Measurements from ENCODE around the gene PAPSS2.
"Not testable (repeated sequence)": the region's sequence is repeated elsewhere in the genome, so short reads cannot be mapped to it uniquely, and the experiment has no call there.

Gene PAPSS2

DNA sequence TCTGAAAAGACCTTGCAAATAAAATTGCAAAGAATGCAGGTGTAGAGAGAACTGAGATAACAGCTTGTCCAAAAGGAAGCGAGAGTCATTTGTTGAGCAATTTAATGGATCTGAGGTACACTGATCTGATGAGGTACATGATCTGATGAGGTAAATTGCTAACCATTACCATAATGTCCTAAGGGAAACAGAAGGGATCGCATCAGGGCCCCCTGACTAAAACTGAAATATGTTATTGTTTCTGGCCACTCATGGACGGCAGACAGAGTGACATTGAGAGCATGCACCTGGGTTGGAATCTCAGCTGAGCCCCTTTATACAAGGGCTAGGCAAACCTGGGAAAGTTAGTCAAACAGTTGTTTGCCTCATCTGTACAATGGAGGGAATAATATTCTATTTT, 15.8 kb upstream of the PAPSS2 start:
- no peak for DNase-seq

GRCh38 chr10:87644500-87644899, 15.2 kb upstream of the PAPSS2 start:
- DNase-seq, result not testable (repeated sequence)

DNA sequence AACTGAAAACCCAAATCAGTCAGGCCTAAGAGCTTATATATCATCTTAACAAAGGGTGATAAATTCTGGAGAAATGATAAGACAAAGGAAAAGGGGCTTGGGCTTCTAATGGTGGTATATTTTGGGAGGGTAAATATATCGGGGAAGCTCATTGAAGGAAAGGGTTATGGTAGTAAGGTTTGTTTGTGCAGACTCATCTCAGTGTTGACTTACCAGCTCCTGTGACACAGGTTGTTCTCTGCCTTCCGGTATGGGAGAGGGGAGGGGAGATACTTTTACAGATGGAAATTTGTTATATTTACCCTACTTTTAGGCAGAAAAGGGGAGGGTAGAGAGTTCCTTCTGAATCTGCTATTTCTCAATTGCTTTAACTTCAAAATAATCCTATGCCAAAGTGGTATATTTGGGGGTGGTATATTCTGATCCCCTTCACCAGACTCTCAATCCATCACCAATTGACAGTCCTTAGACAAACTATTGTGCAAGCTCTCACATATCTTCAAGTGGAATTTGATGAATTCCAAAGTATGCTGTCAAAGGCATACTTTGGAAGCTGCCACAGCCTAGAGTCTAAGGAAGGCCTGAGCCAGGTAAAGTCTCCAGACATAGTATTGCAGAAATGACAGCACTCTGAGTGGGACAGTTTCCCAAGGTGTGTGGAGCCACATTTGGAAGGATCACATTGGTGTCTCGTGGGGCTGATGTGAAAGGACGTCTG, 13.3 kb upstream of the PAPSS2 start:
- no peak for DNase-seq

DNA sequence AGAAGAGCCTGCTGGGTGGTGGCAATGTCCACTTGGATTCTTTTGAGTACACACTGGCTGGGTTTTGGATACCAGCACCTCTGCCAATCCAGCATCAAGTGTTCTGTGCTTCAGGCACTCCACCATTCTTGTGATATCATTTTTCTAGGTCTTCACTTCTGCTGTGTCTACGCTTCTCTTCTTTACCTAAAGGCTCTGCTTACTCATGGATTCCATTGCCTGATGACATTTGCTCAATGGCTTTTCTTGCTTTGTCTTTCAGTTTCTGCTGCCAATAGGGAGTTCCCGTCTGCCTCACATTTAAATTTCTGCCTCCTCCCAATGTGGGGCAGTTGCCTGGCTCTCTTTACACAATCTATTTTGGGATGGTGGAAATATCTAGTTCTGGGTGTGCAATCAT, 12.7 kb upstream of the PAPSS2 start:
- no peak for DNase-seq

DNA sequence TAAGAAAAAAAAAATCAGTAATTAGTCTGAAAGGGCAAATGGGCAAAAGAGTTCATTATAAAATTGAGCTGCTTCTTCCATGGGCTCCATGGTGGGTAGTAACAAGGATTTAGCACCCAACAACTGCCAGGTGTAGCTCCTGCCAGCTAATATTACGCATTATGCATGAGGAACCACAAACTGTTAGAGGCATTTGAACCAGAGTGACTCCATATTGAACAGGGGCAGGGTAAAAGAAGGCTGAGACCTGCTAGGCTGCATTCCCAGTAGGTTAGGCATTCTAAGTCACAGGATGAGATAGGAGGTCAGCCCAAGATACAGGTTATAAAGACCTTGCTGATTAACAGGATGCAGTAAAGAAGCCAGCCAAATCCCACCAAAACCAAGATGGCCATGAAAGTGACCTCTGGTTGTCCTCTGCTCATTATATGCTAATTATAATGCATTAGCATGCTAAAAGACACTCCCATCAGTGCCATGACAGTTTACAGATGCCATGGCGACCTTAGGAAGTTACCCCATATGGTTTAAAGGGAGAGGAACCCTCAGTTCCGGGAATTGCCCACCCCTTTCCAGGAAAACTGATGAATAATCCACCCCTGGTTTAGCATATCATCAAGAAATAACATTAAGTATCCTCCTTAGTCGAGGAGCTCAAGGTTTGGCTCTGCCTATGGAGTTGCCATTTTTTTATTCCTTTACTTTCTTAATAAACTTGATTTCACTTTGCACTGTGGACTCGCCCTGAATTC, 8.7 kb upstream of the PAPSS2 start:
- DNase-seq, result no peak

DNA sequence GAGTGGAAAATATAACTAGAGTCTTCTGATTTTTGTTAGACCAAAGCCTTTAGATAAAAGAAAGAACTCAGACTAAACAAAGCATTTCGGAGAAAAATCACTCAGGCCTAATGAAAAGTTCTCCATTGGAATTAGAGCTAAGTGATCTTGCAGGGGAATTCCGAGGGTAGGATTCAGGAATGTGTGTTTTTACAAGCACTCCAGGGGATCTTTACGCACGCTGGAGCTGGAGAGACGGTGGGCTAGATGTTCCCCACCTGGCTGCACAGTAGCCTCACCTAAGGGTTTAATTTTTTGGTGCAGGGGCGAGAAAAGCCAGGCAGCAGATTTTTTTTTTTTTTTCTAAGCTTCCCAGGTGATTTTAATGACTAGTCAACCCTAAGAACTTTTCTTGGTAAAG, 7.9 kb upstream of the PAPSS2 start:
- no peak for DNase-seq

GRCh38 chr10:87652261-87652660, 7.4 kb upstream of the PAPSS2 start:
- DNase-seq, result no peak

DNA sequence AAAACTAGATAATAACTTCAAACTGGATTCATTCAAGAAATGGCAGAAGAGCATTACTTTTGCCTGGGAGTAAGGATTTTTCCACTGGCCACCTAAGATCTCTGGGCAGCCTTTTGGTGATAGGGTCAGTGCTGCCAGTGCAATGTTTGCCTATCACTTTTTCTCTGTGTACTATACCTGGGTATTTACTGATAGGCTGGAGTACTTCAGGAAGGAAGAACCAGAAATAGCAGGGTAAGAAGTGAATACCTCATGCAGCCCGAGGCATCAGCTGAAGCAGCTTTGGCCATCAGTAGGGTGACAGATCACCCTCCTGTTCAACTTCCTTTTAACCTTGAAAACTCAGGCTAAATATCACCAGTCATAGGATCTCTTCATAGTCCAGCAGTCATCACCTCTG, 5.5 kb upstream of the PAPSS2 start:
- DNase-seq, result no peak

DNA sequence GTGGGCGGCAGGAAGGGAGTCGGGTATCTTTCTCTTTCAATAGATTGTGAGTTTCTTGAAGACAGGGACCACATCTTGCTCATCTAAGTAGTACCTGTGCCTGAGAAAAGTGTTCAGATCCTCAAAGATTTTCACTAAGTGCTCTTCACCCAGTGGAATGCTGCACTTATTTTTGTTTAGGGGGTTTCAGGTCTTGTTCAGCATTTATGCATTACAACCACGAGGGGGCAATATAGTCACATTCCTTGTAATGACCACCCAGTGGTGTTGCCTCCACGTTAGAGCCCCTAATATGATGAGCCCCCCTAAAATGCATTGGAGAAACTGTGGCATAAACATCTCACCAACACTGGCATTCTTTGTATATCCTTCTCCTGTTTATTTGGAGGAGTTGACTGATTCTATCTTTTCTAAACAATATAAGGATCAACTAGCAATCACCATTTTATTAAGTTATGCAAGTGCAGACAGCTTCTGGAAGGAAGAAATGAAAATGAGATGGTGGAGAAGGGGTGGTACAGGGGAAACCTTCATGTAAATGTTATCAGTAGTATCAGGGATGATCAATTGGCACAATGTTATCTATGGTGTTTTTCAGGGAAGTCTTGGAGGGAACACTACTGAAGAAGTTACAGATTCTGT, 3.1 kb upstream of the PAPSS2 start:
- DNase-seq, result no peak

GRCh38 chr10:87657371-87657770, 2.3 kb upstream of the PAPSS2 start:
- no peak for DNase-seq

DNA sequence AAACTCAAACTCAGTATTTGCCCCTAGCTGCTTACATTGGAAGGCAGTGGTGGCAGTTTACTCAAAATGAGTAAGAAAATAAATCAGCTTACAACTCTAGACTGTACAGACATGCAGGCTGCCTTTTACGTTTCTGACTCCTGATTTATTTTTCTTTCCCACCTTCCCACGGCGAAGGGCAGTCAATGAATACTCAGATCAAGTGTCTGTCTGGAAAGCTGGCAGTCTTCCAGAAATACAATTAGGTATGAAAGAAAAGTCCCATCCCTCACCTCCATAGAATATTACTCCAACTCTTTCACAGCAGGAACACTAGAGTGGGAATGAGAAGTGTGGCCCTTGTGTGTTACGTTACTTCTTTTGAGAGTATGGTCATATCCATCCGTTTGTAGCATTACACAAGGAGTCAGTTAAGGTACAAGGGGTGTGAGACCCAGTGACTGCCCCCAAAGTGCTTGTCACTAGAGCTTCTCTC, 1.3 kb upstream of the PAPSS2 start:
- no peak for DNase-seq

- DNase-seq, result no peak
Observed at GRCh38 chr10:87658858-87659555, 671 bp upstream of the PAPSS2 start.

GRCh38 chr10:87660484-87661133, 931 bp downstream of the PAPSS2 start:
- DNase-seq, result no peak

- no peak for DNase-seq
Observed at GRCh38 chr10:87661861-87662785, 2.4 kb downstream of the PAPSS2 start.

GRCh38 chr10:87664276-87664701, 4.6 kb downstream of the PAPSS2 start:
- no peak for DNase-seq

GRCh38 chr10:87667493-87667892, 7.8 kb downstream of the PAPSS2 start:
- no peak for DNase-seq

DNA sequence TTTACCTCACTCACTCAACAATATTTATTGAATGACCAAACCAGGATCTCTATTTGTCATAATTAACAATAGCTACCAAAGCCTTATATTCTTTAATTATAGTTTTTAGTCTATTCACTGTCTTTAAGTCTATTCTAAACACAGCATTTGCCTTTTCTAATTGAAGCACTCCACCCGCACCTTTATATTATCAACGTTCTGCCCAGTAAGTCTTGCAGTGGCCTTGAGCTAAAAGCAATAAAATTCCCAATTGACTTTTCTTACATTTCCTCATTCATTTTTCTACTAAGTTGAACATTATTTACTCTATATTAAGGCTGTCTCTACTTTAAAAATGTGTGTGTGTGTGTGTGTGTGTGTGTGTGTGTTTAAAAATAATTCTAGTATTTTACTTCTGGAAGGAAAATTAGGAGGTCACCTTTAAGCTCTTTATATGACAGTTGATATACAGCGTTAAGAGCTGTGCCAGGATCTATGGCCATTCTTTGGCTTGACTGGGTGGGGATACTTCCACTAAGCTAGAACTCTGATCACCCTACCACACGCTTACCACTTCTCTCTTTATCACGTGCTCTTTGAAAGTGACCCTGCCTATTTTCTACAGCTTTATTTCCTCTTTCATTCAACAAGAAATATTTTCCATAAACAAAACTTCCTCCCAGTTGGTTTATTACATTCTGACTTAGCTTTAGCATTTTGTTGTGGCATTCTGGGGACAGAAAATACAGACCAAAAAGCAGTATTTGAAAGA, 8.8 kb downstream of the PAPSS2 start:
- DNase-seq, result no peak

DNA sequence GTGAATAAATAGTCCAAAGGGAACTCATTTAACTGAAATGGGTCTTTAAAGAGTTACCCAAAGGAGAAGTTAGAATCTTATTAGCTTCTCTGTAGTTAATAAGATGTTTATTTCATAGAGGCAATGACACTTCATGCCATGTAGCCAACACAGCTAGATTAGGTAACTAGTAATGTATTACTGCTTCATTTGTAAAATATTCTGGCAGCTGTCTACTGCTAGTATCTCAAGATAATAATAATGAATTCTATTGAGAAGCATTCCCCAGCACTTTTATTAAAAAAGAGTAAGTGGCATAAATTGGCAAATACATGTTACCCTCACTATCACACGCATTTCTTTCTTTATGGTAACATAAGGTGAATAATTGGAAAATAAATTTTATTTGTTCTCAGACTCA, 10.1 kb downstream of the PAPSS2 start:
- no peak for DNase-seq

- no peak for DNase-seq
Observed at GRCh38 chr10:87670586-87670985, 10.9 kb downstream of the PAPSS2 start.

DNA sequence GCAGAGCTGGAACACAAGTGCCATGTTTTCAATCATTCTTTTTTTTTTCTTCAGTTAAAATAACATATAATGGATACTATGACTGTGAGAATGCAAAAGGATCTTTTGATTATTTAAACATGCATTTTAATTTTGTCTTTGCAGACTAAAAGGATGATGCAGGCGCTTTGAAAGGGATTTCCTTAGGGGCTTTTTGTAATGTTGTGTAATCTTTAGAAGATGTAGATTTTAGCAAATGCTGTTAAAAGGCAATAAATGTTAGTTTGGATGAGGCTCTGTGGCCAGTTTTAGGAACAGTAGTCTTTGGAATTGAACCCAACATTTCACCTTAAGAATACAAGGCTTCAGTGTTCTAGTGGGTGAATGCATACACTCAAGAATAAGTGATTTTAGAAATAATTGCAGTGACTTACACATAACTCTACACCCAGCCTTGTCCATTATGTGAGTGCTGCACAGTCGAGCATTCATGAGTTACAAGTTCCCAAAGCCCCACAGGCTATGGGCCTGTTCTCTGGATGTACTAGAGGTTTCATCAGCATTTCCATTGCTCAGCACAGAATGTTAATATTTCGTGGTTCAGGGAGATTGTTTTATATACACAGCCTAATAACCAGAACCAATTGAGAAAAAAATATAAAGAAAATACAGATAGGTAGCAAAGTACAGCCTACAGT, 11.6 kb downstream of the PAPSS2 start:
- DNase-seq, result no peak

Measured in islet precursor cell (in vitro differentiated cells).